HepG2 (cell line): Measurements from ENCODE around the gene THEM5. TPM values are rescaled to one million over a fixed set of nuclear protein-coding genes. Genes with fewer than 3 reads are reported as not detected.

Source experiments
- ATAC-seq: fragments of 200-7000 bp; cut with Tn5 transposase; 3 replicates; pipeline ENCODE4 v1.9.1; 2020; ENCODE audit warnings: mild to moderate bottlenecking, moderate library complexity
- BruUV-seq: library from RNA; stranded (reverse); fragments of 400-500 nt; replicated peaks from 2 replicates; lab custom pipeline; 2021; lab: Mats Ljungman, UMichigan
- CTCF ChIA-PET: fragments of 300-600 bp; formaldehyde crosslinking; extraction: SDS; loops from one replicate; lab custom pipeline; 2021; ENCODE audit warnings: low total read pairs, inconsistent platforms, low intra/inter-chr PET ratio; lab: Yijun Ruan, JAX
- POLR2A ChIA-PET: fragments of 350-600 bp; sonication (Branson Sonifier 250); formaldehyde crosslinking; loops from one replicate; lab custom pipeline; 2020; ENCODE audit warnings: antibody characterized with exemption, inconsistent platforms; lab: Yijun Ruan, JAX
- DNase-seq: peaks from one replicate; pipeline ENCODE4 v3.0.0-alpha.2; 2015; ENCODE audit warnings: low spot score
- FAIRE-seq: peaks from 3 replicates; lab custom pipeline; 2011; peaks lifted over from hg19 to GRCh38; lab: Jason Lieb, UNC
- H2AFZ ChIP-seq: one replicate; pipeline ENCODE4 v1.6.1; 2011; ENCODE audit warnings: low read length, inconsistent platforms
- H3K27ac ChIP-seq: fragments of 300-600 bp; 3 replicates; pipeline ENCODE4 v1.8.0; 2011; ENCODE audit warnings: mixed run types, mild to moderate bottlenecking, mixed read lengths, low read length, inconsistent platforms; ENCODE audit not compliant: insufficient read depth; ENCODE audit errors: extremely low read length
- H3K27me3 ChIP-seq, 2 experiments: fragments of 200-600 bp in 1 of 2; 2 replicates in 1 of 2; 3 replicates in 1 of 2; pipeline versions ENCODE4 v1.6.0 to v1.8.0; 2011; ENCODE audit warnings: low read length in 2 of 2, mild to moderate bottlenecking in 2 of 2, moderate library complexity in 2 of 2, inconsistent platforms in 1 of 2; ENCODE audit not compliant: insufficient read depth in 2 of 2, control insufficient read depth in 1 of 2
- H3K36me3 ChIP-seq, 2 experiments: fragments of 200-600 bp in 1 of 2; replicated peaks in 1 of 2; 2 replicates in 1 of 2; 3 replicates in 1 of 2; pipeline versions ENCODE4 v1.5.1 to v1.8.0; 2011; ENCODE audit warnings: low read length in 2 of 2, inconsistent platforms in 1 of 2; ENCODE audit not compliant: insufficient read depth in 2 of 2, control insufficient read depth in 1 of 2
- H3K4me1 ChIP-seq: 2 replicates; pipeline ENCODE4 v1.5.1; 2012; ENCODE audit warnings: low read length, inconsistent platforms; ENCODE audit not compliant: insufficient read depth
- H3K4me2 ChIP-seq: 2 replicates; pipeline ENCODE4 v1.6.0; 2011; ENCODE audit warnings: low read depth, low read length, inconsistent platforms
- H3K4me3 ChIP-seq, 3 experiments: fragments of 200-600 bp in 1 of 3; sonication (generic), shearing (Covaris generic) in 1 of 3; replicated peaks in 1 of 3; 2 replicates each; pipeline ENCODE4 v1.5.1; 2011 to 2016; ENCODE audit warnings: low read length in 3 of 3, inconsistent platforms in 2 of 3, low read depth in 2 of 3, mild to moderate bottlenecking in 2 of 3, control low read depth in 1 of 3, mixed read lengths in 1 of 3; ENCODE audit not compliant: insufficient read depth in 1 of 3
- H3K79me2 ChIP-seq: one replicate; pipeline ENCODE4 v1.6.1; 2011; ENCODE audit warnings: low read length, inconsistent platforms; ENCODE audit not compliant: insufficient read depth
- H3K9ac ChIP-seq: 2 replicates; pipeline ENCODE4 v1.6.0; 2011; ENCODE audit warnings: mild to moderate bottlenecking, low read depth, low read length, inconsistent platforms; ENCODE audit not compliant: insufficient read depth
- H3K9me3 ChIP-seq: 2 replicates; pipeline ENCODE4 v1.5.1; 2012; ENCODE audit warnings: mild to moderate bottlenecking, low read length
- H4K20me1 ChIP-seq: 2 replicates; pipeline ENCODE4 v1.6.0; 2011; ENCODE audit warnings: inconsistent platforms, mild to moderate bottlenecking, low read length, moderate library complexity; ENCODE audit not compliant: insufficient read depth
- CTCF ChIP-seq: sonication (generic); formaldehyde crosslinking; IDR thresholded peaks from 2 replicates; pipeline ENCODE4 v1.5.0; 2020; ENCODE audit warnings: mild to moderate bottlenecking, missing genetic modification reagents, moderate library complexity
- ELF1 ChIP-seq: sonication (generic); formaldehyde crosslinking; IDR thresholded peaks from 2 replicates; pipeline ENCODE4 v1.4.0; 2020; ENCODE audit warnings: missing genetic modification reagents
- HDAC1 ChIP-seq: sonication (generic); formaldehyde crosslinking; IDR thresholded peaks from 2 replicates; pipeline ENCODE4 v1.5.1; 2020; ENCODE audit warnings: mild to moderate bottlenecking, missing genetic modification reagents
- MNT ChIP-seq: fragments of 450-650 bp; IDR thresholded peaks from 2 replicates; pipeline ENCODE4 v1.6.1; 2016
- NFATC3 ChIP-seq: sonication (generic); formaldehyde crosslinking; IDR thresholded peaks from 2 replicates; pipeline ENCODE4 v1.5.1; 2020; ENCODE audit warnings: mild to moderate bottlenecking, missing genetic modification reagents
- PCBP2 ChIP-seq: fragments of 200-400 bp; formaldehyde crosslinking; optimal IDR thresholded peaks from 2 replicates; pipeline ENCODE3; 2018; ENCODE audit warnings: low read length, low read depth; ENCODE audit not compliant: poor library complexity, severe bottlenecking
- REL ChIP-seq: sonication (generic); formaldehyde crosslinking; conservative IDR thresholded peaks from 2 replicates; pipeline ENCODE4 v1.8.0; 2022; ENCODE audit warnings: mild to moderate bottlenecking, missing genetic modification reagents, moderate library complexity
- RFX3 ChIP-seq: IDR thresholded peaks from 2 replicates; pipeline ENCODE4 v1.6.1; 2016; ENCODE audit warnings: missing biosample characterization, missing genetic modification reagents
- RFXAP ChIP-seq: sonication (generic); formaldehyde crosslinking; IDR thresholded peaks from 2 replicates; pipeline ENCODE4 v1.4.0; 2020; ENCODE audit warnings: missing genetic modification reagents, borderline replicate concordance
- ZBTB1 ChIP-seq: sonication (generic); formaldehyde crosslinking; IDR thresholded peaks from 2 replicates; pipeline ENCODE4 v1.4.0; 2020; ENCODE audit warnings: missing genetic modification reagents, borderline replicate concordance
- ZBTB10 ChIP-seq: sonication (generic); formaldehyde crosslinking; IDR thresholded peaks from 2 replicates; pipeline ENCODE4 v1.4.0; 2020; ENCODE audit warnings: missing genetic modification reagents, borderline replicate concordance
- ZBTB3 ChIP-seq: sonication (generic); formaldehyde crosslinking; IDR thresholded peaks from 2 replicates; pipeline ENCODE4 v1.4.0; 2020; ENCODE audit warnings: low read depth, mild to moderate bottlenecking, moderate library complexity, missing genetic modification reagents, borderline replicate concordance
- ZFP90 ChIP-seq: sonication (generic); formaldehyde crosslinking; IDR thresholded peaks from 2 replicates; pipeline ENCODE4 v1.8.0; 2022; ENCODE audit warnings: missing genetic modification reagents, mild to moderate bottlenecking, inconsistent platforms, borderline replicate concordance
- ZNF101 ChIP-seq: sonication (generic); formaldehyde crosslinking; IDR thresholded peaks from 2 replicates; pipeline ENCODE4 v1.4.0; 2020; ENCODE audit warnings: mild to moderate bottlenecking, low read depth, missing genetic modification reagents, borderline replicate concordance
- ZNF563 ChIP-seq: sonication (generic); formaldehyde crosslinking; IDR thresholded peaks from 2 replicates; pipeline ENCODE4 v1.8.0; 2022; ENCODE audit warnings: mild to moderate bottlenecking, moderate library complexity, missing genetic modification reagents
- ZNF569 ChIP-seq: sonication (generic); formaldehyde crosslinking; IDR thresholded peaks from 2 replicates; pipeline ENCODE4 v1.5.0; 2020; ENCODE audit warnings: mild to moderate bottlenecking, missing genetic modification reagents, moderate library complexity, borderline replicate concordance
- ZNF644 ChIP-seq: IDR thresholded peaks from 2 replicates; pipeline ENCODE4 v1.6.1; 2016; ENCODE audit warnings: low read depth
- WGBS: methylation state at CpG from one replicate; pipeline ENCODE4 v1.1.6; 2017; ENCODE audit warnings: low lambda C conversion rate; 5-methylcytosine and 5-hydroxymethylcytosine counted together
- in situ Hi-C: cut with HindIII; loops from 2 replicates; pipeline ENCODE4 v1.10.0; 2017; ENCODE audit warnings: low pct_unique_long_range_greater_than_20kb; ENCODE audit not compliant: extremely low pct_ligation_motif_present
- intact Hi-C: fragments of 100-400 bp; cut with micrococcal nuclease; formaldehyde crosslinking; loops from one replicate; pipeline ENCODE4 v1.10.0; 2022; ENCODE audit not compliant: unreplicated experiment
- polyA plus RNA-seq, 8 experiments: library from polyadenylated mRNA; depleted of rRNA in 3 of 8; stranded (reverse) in 7 of 8; unstranded in 1 of 8; fragments of >200 nt; fragmentation: Illumina TruSeq in 4 of 8; extraction: Trizol in 4 of 8; gene quantifications; 2 replicates each; pipeline versions ENCODE4 v1.2.1 to v1.2.3, GENCODE V29; 2011 to 2016; ENCODE audit warnings: low read depth in 4 of 8, missing spikeins in 1 of 8, mixed read lengths in 1 of 8; ENCODE audit not compliant: insufficient read depth in 1 of 8
- total RNA-seq, 5 experiments: library from RNA; depleted of rRNA; stranded (reverse); fragments of >200 nt; fragmentation: Illumina TruSeq; extraction: Trizol; gene quantifications; 2 replicates each; pipeline ENCODE4 v1.2.3, GENCODE V29; 2016; ENCODE audit warnings: low read depth in 1 of 5

Gene THEM5
- total and polyA plus RNA-seq, 2 of the 13 experiments (the other 11 are each of a cell fraction or from before 2014, with no cell fraction given), result not detected

GRCh38 chr1:151846062-151846568, 7.4 kb downstream of the THEM5 start:
- Histone ChIP-seq H4K20me1 (no peaks in the 10 kb centered on the region), H3K4me2 (peak overlapping the region; percentile 20; the same call in 1 of the 2 replicates)
- POLR2A ChIA-PET, result interaction anchor here (0.7 kb wide), 1 partner anchor 306 kb away, joined by 3 read pairs; the partner anchor contains the start of gene TUFT1
- no TSS peak for BruUV-seq
- TF ChIP-seq ZNF101 (CRISPR knock-in tag) (no peak), ZBTB10 (no peak), ZBTB1 (CRISPR knock-in tag) (no peak), ZNF569 (CRISPR knock-in tag) (no peak), ZBTB3 (CRISPR knock-in tag) (no peak), RFX3 (CRISPR knock-in tag) (no peak), RFXAP (no peak), HDAC1 (CRISPR knock-in tag) (no peak), ELF1 (CRISPR knock-in tag) (peak; percentile 52; the same call in 1 of the 2 replicates), PCBP2 (no peak), ZNF563 (CRISPR knock-in tag) (no peak), MNT (peak; percentile 67), NFATC3 (CRISPR knock-in tag) (no peak), ZNF644 (CRISPR knock-in tag) (no peak), CTCF (CRISPR knock-in tag) (peak; percentile 4; the same call in 1 of the 2 replicates), ZFP90 (CRISPR knock-in tag) (no peak), REL (CRISPR knock-in tag) (no peak)
- TF ChIP-seq, all 625 proteins: peak for 3
- Histone ChIP-seq H3K36me3 (no peaks in the 10 kb centered on the region), H3K9ac (no peak overlapping the region), H3K9me3 (no peaks in the 10 kb centered on the region), H3K4me1 (peaks cover 17% of the 10 kb centered on the region), H3K4me3 (no peak overlapping the region), H3K27me3 (peaks cover 0 to 42% of the 10 kb centered on the region in 2 experiments; a peak in 2 of 5 replicates), H2AFZ (no peak overlapping the region), H3K79me2 (no peaks in the 10 kb centered on the region), H3K27ac (no peak overlapping the region)
- FAIRE-seq (no peak), DNase-seq (peak; percentile 41), ATAC-seq (peak; percentile 82)
- CTCF ChIA-PET, result no interaction called here
- 8% methylated on average over 6 of the region's 6 CpGs for WGBS
- intact Hi-C loops, result no loop called here
- in situ Hi-C loops, result no loop called here
